ENCODE measurements around the gene MRTO4. TPM values are rescaled to one million over a fixed set of nuclear protein-coding genes. Genes with fewer than 3 reads are reported as not detected.

The MRTO4 gene
- total RNA-seq, 1 experiment from 2014 or later = 79.3 TPM

GRCh38 chr1:19222573-19222972 is 29.0 kb upstream of the MRTO4 start:
- Histone ChIP-seq H2AFZ (ENCODE audit: low read depth, low read length, poor library complexity, severe bottlenecking) (no peak overlapping the region), H3K9ac (ENCODE audit: low read length) (no peak overlapping the region), H4K20me1 (ENCODE audit: insufficient read depth) (no peaks in the 10 kb centered on the region), H3K79me2 (ENCODE audit: insufficient read depth, low read length) (peaks cover 9% of the 10 kb centered on the region; the same call in 1 of the 2 replicates), H3K27ac (ENCODE audit: low read depth, low read length) (no peak overlapping the region), H3K4me3 (replicated peaks in 1 of 2; ENCODE audit: low read depth in 1 of 2, low read length in 2 of 2) (no peak overlapping the region), H3K27me3 (ENCODE audit: insufficient read depth, low read length) (no peaks in the 10 kb centered on the region), H3K9me3 (ENCODE audit: control insufficient read depth in 1 of 2, insufficient read depth in 1 of 2, low read depth in 1 of 2, low read length in 2 of 2) (no peaks in the 10 kb centered on the region), H3K4me2 (ENCODE audit: low read length) (no peak overlapping the region), H3K4me1 (ENCODE audit: control insufficient read depth in 1 of 2, insufficient read depth in 2 of 2, low read length in 2 of 2) (no peaks in the 10 kb centered on the region), H3K9me2 (ENCODE audit: insufficient read depth) (no peaks in the 10 kb centered on the region), H3K36me3 (ENCODE audit: control insufficient read depth in 1 of 2, insufficient read depth in 2 of 2, low read length in 2 of 2) (peaks cover 49 to 71% of the 10 kb centered on the region in 2 experiments)
- ChIA-PET CTCF (no interaction called here), RAD21 (ENCODE audit: low non-redundant PET in 1 of 2, low total read pairs in 2 of 2, uncharacterized antibody in 2 of 2, unreplicated experiment in 2 of 2) (no interaction called here), POLR2A (no interaction called here)
- TF ChIP-seq CEBPB (IDR thresholded peaks at IDR 0.05; ENCODE audit: low read depth) (no peak), ATF3 (IDR thresholded peaks at IDR 0.05) (no peak), EZH2phosphoT487 (IDR thresholded peaks at IDR 0.05; ENCODE audit: borderline replicate concordance) (no peak), RAD21 (IDR thresholded peaks at IDR 0.05; ENCODE audit: low read depth) (no peak), ZNF274 (IDR thresholded peaks at IDR 0.05; ENCODE audit: low read depth, low read length) (no peak), CBX3 (IDR thresholded peaks at IDR 0.05; ENCODE audit: low read depth) (no peak), JUND (IDR thresholded peaks at IDR 0.05) (no peak)
- TF ChIP-seq, protein P1, sequence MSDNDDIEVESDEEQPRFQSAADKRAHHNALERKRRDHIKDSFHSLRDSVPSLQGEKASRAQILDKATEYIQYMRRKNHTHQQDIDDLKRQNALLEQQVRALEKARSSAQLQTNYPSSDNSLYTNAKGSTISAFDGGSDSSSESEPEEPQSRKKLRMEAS (IDR thresholded peaks at IDR 0.05) = no peak
- BruUV-seq (replicated peaks) = no TSS peak
- no peak for ATAC-seq
- DNase-seq (ENCODE audit: low read depth, low spot score) = no peak
- intact Hi-C loops (cut with micrococcal nuclease) = no loop called here

GRCh38 chr1:19222979-19223824 is 28.4 kb upstream of the MRTO4 start:
- ATAC-seq = no peak
- H3K27ac ChIP-seq (ENCODE audit: low read depth, low read length) = no peak overlapping the region

More at GRCh38 chr1:19222979-19223824, 28.4 kb upstream of the MRTO4 start:
- RAD21 ChIA-PET (ENCODE audit: low non-redundant PET in 1 of 2, low total read pairs in 2 of 2, uncharacterized antibody in 2 of 2, unreplicated experiment in 2 of 2) = no interaction called here
- H4K20me1 ChIP-seq (ENCODE audit: insufficient read depth) = no peaks in the 10 kb centered on the region
- H3K9me2 ChIP-seq (ENCODE audit: insufficient read depth) = no peaks in the 10 kb centered on the region
- TF ChIP-seq, protein P2, sequence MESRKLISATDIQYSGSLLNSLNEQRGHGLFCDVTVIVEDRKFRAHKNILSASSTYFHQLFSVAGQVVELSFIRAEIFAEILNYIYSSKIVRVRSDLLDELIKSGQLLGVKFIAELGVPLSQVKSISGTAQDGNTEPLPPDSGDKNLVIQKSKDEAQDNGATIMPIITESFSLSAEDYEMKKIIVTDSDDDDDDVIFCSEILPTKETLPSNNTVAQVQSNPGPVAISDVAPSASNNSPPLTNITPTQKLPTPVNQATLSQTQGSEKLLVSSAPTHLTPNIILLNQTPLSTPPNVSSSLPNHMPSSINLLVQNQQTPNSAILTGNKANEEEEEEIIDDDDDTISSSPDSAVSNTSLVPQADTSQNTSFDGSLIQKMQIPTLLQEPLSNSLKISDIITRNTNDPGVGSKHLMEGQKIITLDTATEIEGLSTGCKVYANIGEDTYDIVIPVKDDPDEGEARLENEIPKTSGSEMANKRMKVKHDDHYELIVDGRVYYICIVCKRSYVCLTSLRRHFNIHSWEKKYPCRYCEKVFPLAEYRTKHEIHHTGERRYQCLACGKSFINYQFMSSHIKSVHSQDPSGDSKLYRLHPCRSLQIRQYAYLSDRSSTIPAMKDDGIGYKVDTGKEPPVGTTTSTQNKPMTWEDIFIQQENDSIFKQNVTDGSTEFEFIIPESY (IDR thresholded peaks at IDR 0.05; ENCODE audit: extremely low read depth, insufficient replicate concordance, low read length) = no peak
- TF ChIP-seq ZNF274 (IDR thresholded peaks at IDR 0.05; ENCODE audit: low read depth, low read length) (no peak), CEBPB (IDR thresholded peaks at IDR 0.05; ENCODE audit: low read depth) (no peak), SP1 (IDR thresholded peaks at IDR 0.05; ENCODE audit: low read depth) (no peak), EGR1 (IDR thresholded peaks at IDR 0.05; ENCODE audit: low read depth) (no peak), ZFX (IDR thresholded peaks at IDR 0.05) (no peak), TCF7L2 (IDR thresholded peaks at IDR 0.05; ENCODE audit: borderline replicate concordance, extremely low read depth, insufficient read depth, insufficient read length) (no peak), ATF3 (IDR thresholded peaks at IDR 0.05) (no peak)
- TF ChIP-seq, protein P3, sequence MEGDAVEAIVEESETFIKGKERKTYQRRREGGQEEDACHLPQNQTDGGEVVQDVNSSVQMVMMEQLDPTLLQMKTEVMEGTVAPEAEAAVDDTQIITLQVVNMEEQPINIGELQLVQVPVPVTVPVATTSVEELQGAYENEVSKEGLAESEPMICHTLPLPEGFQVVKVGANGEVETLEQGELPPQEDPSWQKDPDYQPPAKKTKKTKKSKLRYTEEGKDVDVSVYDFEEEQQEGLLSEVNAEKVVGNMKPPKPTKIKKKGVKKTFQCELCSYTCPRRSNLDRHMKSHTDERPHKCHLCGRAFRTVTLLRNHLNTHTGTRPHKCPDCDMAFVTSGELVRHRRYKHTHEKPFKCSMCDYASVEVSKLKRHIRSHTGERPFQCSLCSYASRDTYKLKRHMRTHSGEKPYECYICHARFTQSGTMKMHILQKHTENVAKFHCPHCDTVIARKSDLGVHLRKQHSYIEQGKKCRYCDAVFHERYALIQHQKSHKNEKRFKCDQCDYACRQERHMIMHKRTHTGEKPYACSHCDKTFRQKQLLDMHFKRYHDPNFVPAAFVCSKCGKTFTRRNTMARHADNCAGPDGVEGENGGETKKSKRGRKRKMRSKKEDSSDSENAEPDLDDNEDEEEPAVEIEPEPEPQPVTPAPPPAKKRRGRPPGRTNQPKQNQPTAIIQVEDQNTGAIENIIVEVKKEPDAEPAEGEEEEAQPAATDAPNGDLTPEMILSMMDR (IDR thresholded peaks at IDR 0.05 in 2 of 3, conservative IDR thresholded peaks at IDR 0.05 in 1 of 3; ENCODE audit: borderline replicate concordance in 1 of 3, insufficient read depth in 1 of 3, low read depth in 2 of 3, low read length in 2 of 3) = no peak
- H3K4me3 ChIP-seq (replicated peaks in 1 of 2; ENCODE audit: low read depth in 1 of 2, low read length in 2 of 2) = no peak overlapping the region
- no peaks in the 10 kb centered on the region for H3K4me1 ChIP-seq (ENCODE audit: control insufficient read depth in 1 of 2, insufficient read depth in 2 of 2, low read length in 2 of 2)
- no peaks in the 10 kb centered on the region for H3K9me3 ChIP-seq (ENCODE audit: control insufficient read depth in 1 of 2, insufficient read depth in 1 of 2, low read depth in 1 of 2, low read length in 2 of 2)
- no peaks in the 10 kb centered on the region for H3K27me3 ChIP-seq (ENCODE audit: insufficient read depth, low read length)
- peaks cover 43 to 71% of the 10 kb centered on the region in 2 experiments for H3K36me3 ChIP-seq (ENCODE audit: control insufficient read depth in 1 of 2, insufficient read depth in 2 of 2, low read length in 2 of 2)
- POLR2A ChIA-PET = no interaction called here
- H3K9ac ChIP-seq (ENCODE audit: low read length) = no peak overlapping the region
- no peak overlapping the region for H3K4me2 ChIP-seq (ENCODE audit: low read length)
- H3K79me2 ChIP-seq (ENCODE audit: insufficient read depth, low read length) = peaks cover 4% of the 10 kb centered on the region; the same call in 1 of the 2 replicates
- intact Hi-C loops (cut with micrococcal nuclease) = no loop called here
- CTCF ChIA-PET = no interaction called here
- BruUV-seq (replicated peaks) = no TSS peak
- H2AFZ ChIP-seq (ENCODE audit: low read depth, low read length, poor library complexity, severe bottlenecking) = no peak overlapping the region
- no peak for DNase-seq (ENCODE audit: low read depth, low spot score)
